PC-3 (cell line): ENCODE measurements around the gene TTC28. TPM values are rescaled to one million over a fixed set of nuclear protein-coding genes. Genes with fewer than 3 reads are reported as not detected.

Experiments used
- ATAC-seq: fragments of 200-7000 bp; cut with Tn5 transposase; 2 replicates; pipeline ENCODE4 v1.9.1; 2020; ENCODE audit warnings: mild to moderate bottlenecking, moderate library complexity
- BruUV-seq: library from RNA; stranded (reverse); fragments of 400-500 nt; replicated peaks from 2 replicates; lab custom pipeline; 2021; lab: Mats Ljungman, UMichigan
- CTCF ChIA-PET: fragments of 300-600 bp; sonication (Branson Sonifier 250); formaldehyde crosslinking; loops from one replicate; lab custom pipeline; 2022; ENCODE audit warnings: antibody characterized with exemption; lab: Charles Lee
- POLR2A ChIA-PET: fragments of 300-600 bp; sonication (Branson Sonifier 250); formaldehyde crosslinking; loops from one replicate; lab custom pipeline; 2022; ENCODE audit warnings: antibody characterized with exemption; ENCODE audit not compliant: unreplicated experiment; lab: Charles Lee
- DNase-seq: peaks from one replicate; pipeline ENCODE4 v3.0.0-alpha.2; 2015
- H2AFZ ChIP-seq: fragments of 300-600 bp; sonication (generic); 2 replicates; pipeline ENCODE4 v1.6.0; 2016; ENCODE audit warnings: antibody characterized with exemption, low read length
- H3F3A ChIP-seq: fragments of 300-600 bp; sonication (generic); one replicate; pipeline ENCODE4 v1.6.0; 2017; ENCODE audit warnings: antibody characterized with exemption, low read length, control low read depth, mild to moderate bottlenecking; ENCODE audit not compliant: unreplicated experiment
- H3K27ac ChIP-seq: fragments of 300-600 bp; sonication (generic); 2 replicates; pipeline ENCODE4 v1.5.1; 2016; ENCODE audit warnings: mild to moderate bottlenecking, low read length
- H3K27me3 ChIP-seq: fragments of 300-600 bp; sonication (generic); 2 replicates; pipeline ENCODE4 v1.6.1; 2016; ENCODE audit warnings: low read length, mixed read lengths
- H3K36me3 ChIP-seq: fragments of 300-600 bp; sonication (generic); 2 replicates; pipeline ENCODE4 v1.6.1; 2016; ENCODE audit warnings: low read depth, mixed run types, low read length, mixed read lengths
- H3K4me1 ChIP-seq: fragments of 300-600 bp; sonication (generic); 2 replicates; pipeline ENCODE4 v1.5.1; 2016; ENCODE audit warnings: low read length; ENCODE audit not compliant: insufficient read depth
- H3K4me2 ChIP-seq: fragments of 300-600 bp; sonication (generic); 2 replicates; pipeline ENCODE4 v1.6.0; 2016; ENCODE audit warnings: low read length
- H3K4me3 ChIP-seq: fragments of 300-600 bp; sonication (generic); 2 replicates; pipeline ENCODE4 v1.5.1; 2016; ENCODE audit warnings: mild to moderate bottlenecking, low read length, mixed read lengths
- H3K79me2 ChIP-seq: fragments of 300-600 bp; sonication (generic); 2 replicates; pipeline ENCODE4 v1.6.1; 2017; ENCODE audit warnings: low read length, mixed read lengths
- H3K9ac ChIP-seq: fragments of 300-600 bp; sonication (generic); 2 replicates; pipeline ENCODE4 v1.6.0; 2016; ENCODE audit warnings: mild to moderate bottlenecking, low read length
- H3K9me2 ChIP-seq: fragments of 300-600 bp; sonication (generic); replicated peaks from 2 replicates; pipeline ENCODE4 v1.6.1; 2016; ENCODE audit warnings: mixed run types, low read length, mixed read lengths
- H3K9me3 ChIP-seq: fragments of 300-600 bp; sonication (generic); 2 replicates; pipeline ENCODE4 v1.6.1; 2016; ENCODE audit warnings: low read length, mixed read lengths
- H4K20me1 ChIP-seq: fragments of 300-600 bp; sonication (generic); 2 replicates; pipeline ENCODE4 v1.6.1; 2016; ENCODE audit warnings: low read length, mixed read lengths
- EZH2 ChIP-seq: fragments of 300-600 bp; sonication (generic); IDR thresholded peaks from one replicate; pipeline ENCODE4 v1.6.1; 2017; ENCODE audit warnings: antibody characterized with exemption, mild to moderate bottlenecking, low read length; ENCODE audit not compliant: unreplicated experiment
- EZH2phosphoT487 ChIP-seq: fragments of 300-600 bp; sonication (generic); IDR thresholded peaks from 2 replicates; pipeline ENCODE4 v1.6.1; 2018; ENCODE audit warnings: mild to moderate bottlenecking, antibody characterized with exemption, low read length, borderline replicate concordance
- intact Hi-C: fragments of 100-400 bp; cut with micrococcal nuclease; formaldehyde crosslinking; loops from 2 replicates; pipeline ENCODE4 v1.9.0; 2023
- total RNA-seq: library from RNA; depleted of rRNA; stranded (reverse); fragments of >200 nt; gene quantifications from 2 replicates; pipeline ENCODE4 v1.2.3, GENCODE V29; 2014
- TF ChIP-seq, protein P1 (sequence below): fragments of 300-600 bp; sonication (generic); conservative IDR thresholded peaks from 2 replicates; pipeline ENCODE4 v1.5.1; 2017; ENCODE audit warnings: antibody characterized with exemption, low read depth, mild to moderate bottlenecking, low read length

The TTC28 gene
- total RNA-seq, 1 experiment from 2014 or later = 6.3 TPM

- DNase-seq = no peak
- H2AFZ ChIP-seq = no peak overlapping the region
- TF ChIP-seq EZH2phosphoT487 (no peak), EZH2 (no peak)
- TF ChIP-seq, protein P1, sequence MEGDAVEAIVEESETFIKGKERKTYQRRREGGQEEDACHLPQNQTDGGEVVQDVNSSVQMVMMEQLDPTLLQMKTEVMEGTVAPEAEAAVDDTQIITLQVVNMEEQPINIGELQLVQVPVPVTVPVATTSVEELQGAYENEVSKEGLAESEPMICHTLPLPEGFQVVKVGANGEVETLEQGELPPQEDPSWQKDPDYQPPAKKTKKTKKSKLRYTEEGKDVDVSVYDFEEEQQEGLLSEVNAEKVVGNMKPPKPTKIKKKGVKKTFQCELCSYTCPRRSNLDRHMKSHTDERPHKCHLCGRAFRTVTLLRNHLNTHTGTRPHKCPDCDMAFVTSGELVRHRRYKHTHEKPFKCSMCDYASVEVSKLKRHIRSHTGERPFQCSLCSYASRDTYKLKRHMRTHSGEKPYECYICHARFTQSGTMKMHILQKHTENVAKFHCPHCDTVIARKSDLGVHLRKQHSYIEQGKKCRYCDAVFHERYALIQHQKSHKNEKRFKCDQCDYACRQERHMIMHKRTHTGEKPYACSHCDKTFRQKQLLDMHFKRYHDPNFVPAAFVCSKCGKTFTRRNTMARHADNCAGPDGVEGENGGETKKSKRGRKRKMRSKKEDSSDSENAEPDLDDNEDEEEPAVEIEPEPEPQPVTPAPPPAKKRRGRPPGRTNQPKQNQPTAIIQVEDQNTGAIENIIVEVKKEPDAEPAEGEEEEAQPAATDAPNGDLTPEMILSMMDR = no peak
- ChIA-PET POLR2A (no interaction called here), CTCF (no interaction called here)
- H3K9me3 ChIP-seq = no peaks in the 10 kb centered on the region
- no peak overlapping the region for H3K4me3 ChIP-seq
- no peak for ATAC-seq
- H4K20me1 ChIP-seq = no peaks in the 10 kb centered on the region
- no peaks in the 10 kb centered on the region for H3K79me2 ChIP-seq
- no peak overlapping the region for H3K4me2 ChIP-seq
- H3K9me2 ChIP-seq = no peaks in the 10 kb centered on the region
- no peaks in the 10 kb centered on the region for H3F3A ChIP-seq
- H3K9ac ChIP-seq = no peak overlapping the region
- H3K27ac ChIP-seq = no peak overlapping the region
- intact Hi-C loops = no loop called here
- H3K4me1 ChIP-seq = no peaks in the 10 kb centered on the region
- no peaks in the 10 kb centered on the region for H3K27me3 ChIP-seq
- H3K36me3 ChIP-seq = no peaks in the 10 kb centered on the region
- no TSS peak for BruUV-seq
These were observed 262.2 kb downstream of the TTC28 start for GRCh38 chr22:28417431-28417830.

DNA sequence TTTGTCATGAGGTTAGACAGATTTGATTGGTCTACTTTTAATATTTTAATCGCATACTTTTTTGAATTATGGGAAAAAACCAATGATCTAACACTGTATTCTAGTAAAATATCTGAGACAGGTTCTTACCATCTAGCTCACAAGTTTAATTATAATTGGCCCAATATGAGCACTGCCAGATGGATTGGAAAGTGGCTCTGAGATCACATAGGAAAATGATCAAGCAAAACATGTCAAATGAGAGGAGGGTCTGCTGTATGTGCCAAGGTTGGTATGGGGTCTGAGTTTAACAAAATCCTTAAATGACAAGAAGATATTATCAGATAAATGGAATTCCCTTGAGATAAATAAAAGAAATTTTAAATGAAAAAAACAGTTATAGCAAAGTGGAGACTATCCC, 264.7 kb downstream of the TTC28 start:
- intact Hi-C loops = no loop called here
- no peaks in the 10 kb centered on the region for H3K36me3 ChIP-seq
- no peaks in the 10 kb centered on the region for H3K79me2 ChIP-seq
- no peaks in the 10 kb centered on the region for H3K9me3 ChIP-seq
- H4K20me1 ChIP-seq = no peaks in the 10 kb centered on the region
- POLR2A ChIA-PET = no interaction called here
- no TSS peak for BruUV-seq
- no peak for DNase-seq
- no peaks in the 10 kb centered on the region for H3F3A ChIP-seq
- CTCF ChIA-PET = no interaction called here
- no peak overlapping the region for H2AFZ ChIP-seq
- H3K27ac ChIP-seq = no peak overlapping the region
- no peak overlapping the region for H3K9ac ChIP-seq
- TF ChIP-seq, protein P1 = no peak
- TF ChIP-seq EZH2 (no peak), EZH2phosphoT487 (no peak)
- ATAC-seq = no peak
- H3K4me3 ChIP-seq = no peak overlapping the region
- no peaks in the 10 kb centered on the region for H3K27me3 ChIP-seq
- H3K4me1 ChIP-seq = no peaks in the 10 kb centered on the region
- no peaks in the 10 kb centered on the region for H3K9me2 ChIP-seq
- H3K4me2 ChIP-seq = no peak overlapping the region

GRCh38 chr22:28413612-28414399, 265.8 kb downstream of the TTC28 start:
- POLR2A ChIA-PET = no interaction called here
- intact Hi-C loops = no loop called here
- H3K27ac ChIP-seq = no peak overlapping the region
- ATAC-seq = no peak
- no peaks in the 10 kb centered on the region for H3K36me3 ChIP-seq
- no peak overlapping the region for H3K4me2 ChIP-seq
- no peaks in the 10 kb centered on the region for H3K79me2 ChIP-seq
- H2AFZ ChIP-seq = no peak overlapping the region
- no peak for DNase-seq
- no peaks in the 10 kb centered on the region for H3F3A ChIP-seq
- TF ChIP-seq EZH2 = no peak
- TF ChIP-seq, protein P1 = no peak
- TF ChIP-seq EZH2phosphoT487 = no peak
- no peaks in the 10 kb centered on the region for H3K9me2 ChIP-seq
- no peaks in the 10 kb centered on the region for H3K9me3 ChIP-seq
- no peaks in the 10 kb centered on the region for H4K20me1 ChIP-seq
- H3K4me1 ChIP-seq = no peaks in the 10 kb centered on the region
- no peak overlapping the region for H3K4me3 ChIP-seq
- BruUV-seq = no TSS peak
- CTCF ChIA-PET = no interaction called here
- no peak overlapping the region for H3K9ac ChIP-seq
- no peaks in the 10 kb centered on the region for H3K27me3 ChIP-seq
